ENCODE measurements around the gene DCAF5. TPM values are rescaled to one million over a fixed set of nuclear protein-coding genes. Genes with fewer than 3 reads are reported as not detected.

Gene DCAF5
- polyA plus RNA-seq, 3 donors: 11.4 to 33.0 (median 23.5) TPM

GRCh38 chr14:69001375-69001774, 151.5 kb downstream of the DCAF5 start:
- no peak overlapping the region for H3K27ac ChIP-seq (ENCODE audit: low read depth, low read length)
- 92 to 95% (median 93%) methylated on average over 2 of the region's 2 CpGs for WGBS, 3 donors

Other genes starting within 250 kb of the DCAF5 start
- gene ACTN1, start 173.8 kb downstream of the DCAF5 start, polyA plus RNA-seq: 100 to 1,000 TPM in 1 of 3 donors, 10 to 100 TPM in 2; 36.7 to 179 (median 50.7) TPM
- 10 to 100 TPM in 2 of 3 donors, 1 to 10 TPM in 1; 5.8 to 18.5 (median 11.1) TPM for gene EXD2, start 38.4 kb upstream of the DCAF5 start, polyA plus RNA-seq
- 1 to 10 TPM; 1.3 to 9.0 (median 4.7) TPM for gene GALNT16, start 107.0 kb upstream of the DCAF5 start, polyA plus RNA-seq
- 100 to 1,000 TPM in 2 of 3 donors, 10 to 100 TPM in 1; 47.3 to 176 (median 103) TPM for gene ERH, start 245.2 kb upstream of the DCAF5 start, polyA plus RNA-seq
- gene SLC39A9, start 245.6 kb upstream of the DCAF5 start, polyA plus RNA-seq: 10 to 100 TPM; 16.0 to 18.7 (median 17.7) TPM

Measured in adipose tissue (tissue), 3 donors.